ENCODE results near the gene SLC22A1. TPM values are rescaled to one million over a fixed set of nuclear protein-coding genes. Genes with fewer than 3 reads are reported as not detected.

The SLC22A1 gene
- total and polyA plus RNA-seq, 2 donors (not counting 1 experiment from before 2014, with no cell fraction given): 0.18 to 1.5 TPM

- ATAC-seq (ENCODE audit: low read depth): no peak
- TF ChIP-seq CTCF (IDR thresholded peaks at IDR 0.05): no peak
- no peak for TF ChIP-seq EZH2 (IDR thresholded peaks at IDR 0.05; ENCODE audit: borderline replicate concordance, insufficient read depth, low read depth, low read length, poor library complexity, severe bottlenecking)
- H3K36me3 ChIP-seq (replicated peaks in 1 of 2; ENCODE audit: control extremely low read depth in 1 of 2, control insufficient read depth in 1 of 2, extremely low read depth in 1 of 2, insufficient read depth in 2 of 2, low read length in 1 of 2): peaks cover 11 to 83% of the 10 kb centered on the region in 2 experiments
- H3K4me2 ChIP-seq (replicated peaks; ENCODE audit: low read depth, low read length, poor library complexity, severe bottlenecking): no peak overlapping the region
- Mint-ChIP-seq H3K27me3 (no peaks in the 10 kb centered on the region), H3K4me3 (no peak overlapping the region), H3K27ac (no peak overlapping the region), H3K4me1 (no peaks in the 10 kb centered on the region), H3K9me3 (ENCODE audit: insufficient read depth) (no peaks in the 10 kb centered on the region)
- ChIA-PET POLR2A (no interaction called here), CTCF (no interaction called here)
- H2AFZ ChIP-seq (ENCODE audit: insufficient read depth, low read depth, low read length, poor library complexity, severe bottlenecking): no peak overlapping the region
- H3K9ac ChIP-seq (ENCODE audit: low read length): no peak overlapping the region
- H3K4me1 ChIP-seq (ENCODE audit: control insufficient read depth in 2 of 2, insufficient read depth in 2 of 2, low read length in 2 of 2): no peaks in the 10 kb centered on the region
- intact Hi-C loops (cut with micrococcal nuclease): no loop called here
- H4K20me1 ChIP-seq (ENCODE audit: control insufficient read depth, insufficient read depth, low read length, poor library complexity, severe bottlenecking): no peaks in the 10 kb centered on the region
- no peak for DNase-seq
- H3K27me3 ChIP-seq (replicated peaks in 1 of 4; ENCODE audit: control extremely low read depth in 1 of 4, control insufficient read depth in 3 of 4, insufficient read depth in 4 of 4, low read length in 3 of 4): no peaks in the 10 kb centered on the region
- 100% methylated on average over 5 of the region's 15 CpGs for WGBS (ENCODE audit: insufficient coverage)
- H3K79me2 ChIP-seq (ENCODE audit: control insufficient read depth, insufficient read depth, low read length): no peaks in the 10 kb centered on the region
- no peaks in the 10 kb centered on the region for H3K9me3 ChIP-seq (ENCODE audit: control extremely low read depth in 1 of 3, control insufficient read depth in 2 of 3, insufficient read depth in 1 of 3, low read length in 2 of 3)
- H3K27ac ChIP-seq (ENCODE audit: low read length in 2 of 2): no peak overlapping the region
- no peak overlapping the region for H3K4me3 ChIP-seq (ENCODE audit: control extremely low read depth in 1 of 5, extremely low read depth in 1 of 5, insufficient read depth in 1 of 5, low read depth in 2 of 5, low read length in 4 of 5)
These were observed 35.7 kb upstream of the SLC22A1 start for GRCh38 chr6:160085713-160086505.

DNA sequence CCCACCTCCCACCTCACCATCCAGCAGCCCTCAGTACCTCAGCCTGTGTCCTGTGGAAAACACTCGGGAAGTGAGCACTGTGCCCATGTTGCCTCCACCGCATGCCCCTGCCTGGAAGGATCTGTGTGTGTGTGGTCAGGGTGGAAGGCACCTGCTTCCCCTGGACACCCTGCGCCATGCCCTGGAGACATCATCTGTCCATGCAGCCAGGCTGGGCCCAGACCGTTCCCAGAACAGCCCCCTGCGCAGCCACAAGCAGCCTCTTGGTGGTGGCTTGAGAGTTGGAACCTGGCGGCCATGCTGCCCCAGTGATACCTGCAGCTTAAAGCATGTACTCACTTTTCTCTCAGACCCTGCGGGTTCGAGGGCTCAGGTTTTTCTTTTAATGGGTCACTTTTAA is 34.9 kb upstream of the SLC22A1 start:
- no peaks in the 10 kb centered on the region for H3K79me2 ChIP-seq (ENCODE audit: control insufficient read depth, insufficient read depth, low read length)
- no peak overlapping the region for H3K4me3 ChIP-seq (ENCODE audit: control extremely low read depth in 1 of 5, extremely low read depth in 1 of 5, insufficient read depth in 1 of 5, low read depth in 2 of 5, low read length in 4 of 5)
- no peaks in the 10 kb centered on the region for H3K9me3 ChIP-seq (ENCODE audit: control extremely low read depth in 1 of 3, control insufficient read depth in 2 of 3, insufficient read depth in 1 of 3, low read length in 2 of 3)
- no peaks in the 10 kb centered on the region for H3K4me1 ChIP-seq (ENCODE audit: control insufficient read depth in 2 of 2, insufficient read depth in 2 of 2, low read length in 2 of 2)
- DNase-seq (no peak), ATAC-seq (ENCODE audit: low read depth) (no peak)
- WGBS (ENCODE audit: insufficient coverage): 97% methylated on average over 6 of the region's 8 CpGs
- peaks cover 15 to 81% of the 10 kb centered on the region in 2 experiments for H3K36me3 ChIP-seq (replicated peaks in 1 of 2; ENCODE audit: control extremely low read depth in 1 of 2, control insufficient read depth in 1 of 2, extremely low read depth in 1 of 2, insufficient read depth in 2 of 2, low read length in 1 of 2)
- Mint-ChIP-seq H3K4me3 (no peak overlapping the region), H3K4me1 (no peaks in the 10 kb centered on the region), H3K27ac (no peak overlapping the region), H3K27me3 (no peaks in the 10 kb centered on the region), H3K9me3 (ENCODE audit: insufficient read depth) (no peaks in the 10 kb centered on the region)
- no peak overlapping the region for H3K9ac ChIP-seq (ENCODE audit: low read length)
- H3K27ac ChIP-seq (ENCODE audit: low read length in 2 of 2): no peak overlapping the region
- no peak for TF ChIP-seq EZH2 (IDR thresholded peaks at IDR 0.05; ENCODE audit: borderline replicate concordance, insufficient read depth, low read depth, low read length, poor library complexity, severe bottlenecking)
- no peak for TF ChIP-seq CTCF (IDR thresholded peaks at IDR 0.05)
- CTCF ChIA-PET: no interaction called here
- H3K27me3 ChIP-seq (replicated peaks in 1 of 4; ENCODE audit: control extremely low read depth in 1 of 4, control insufficient read depth in 3 of 4, insufficient read depth in 4 of 4, low read length in 3 of 4): no peaks in the 10 kb centered on the region
- intact Hi-C loops (cut with micrococcal nuclease): no loop called here
- H2AFZ ChIP-seq (ENCODE audit: insufficient read depth, low read depth, low read length, poor library complexity, severe bottlenecking): no peak overlapping the region
- no peak overlapping the region for H3K4me2 ChIP-seq (replicated peaks; ENCODE audit: low read depth, low read length, poor library complexity, severe bottlenecking)
- POLR2A ChIA-PET: no interaction called here
- no peaks in the 10 kb centered on the region for H4K20me1 ChIP-seq (ENCODE audit: control insufficient read depth, insufficient read depth, low read length, poor library complexity, severe bottlenecking)

Data from B cell (primary cell).